OCI-LY7 (cell line): ENCODE data around the gene ANXA4. TPM values are rescaled to one million over a fixed set of nuclear protein-coding genes. Genes with fewer than 3 reads are reported as not detected.

Source experiments
- BruUV-seq: library from RNA; stranded (reverse); fragments of 400-500 nt; replicated peaks from 2 replicates; lab custom pipeline; 2021; lab: Mats Ljungman, UMichigan
- CTCF ChIA-PET: fragments of 300-600 bp; sonication (Branson Sonifier 250); formaldehyde crosslinking; loops from one replicate; lab custom pipeline; 2022; ENCODE audit warnings: antibody characterized with exemption; ENCODE audit not compliant: unreplicated experiment; lab: Charles Lee
- POLR2A ChIA-PET: fragments of 300-600 bp; sonication (Branson Sonifier 250); formaldehyde crosslinking; loops from one replicate; lab custom pipeline; 2022; ENCODE audit warnings: antibody characterized with exemption; lab: Charles Lee
- DNase-seq: peaks from one replicate; pipeline ENCODE4 v3.0.0-alpha.2; 2015; ENCODE audit warnings: low spot score
- H2AFZ ChIP-seq: fragments of 200-600 bp; sonication (generic), shearing (Covaris generic); 2 replicates; pipeline ENCODE4 v1.6.1; 2014; ENCODE audit warnings: mild to moderate bottlenecking, antibody characterized with exemption, low read length, moderate library complexity
- H3K27ac ChIP-seq: fragments of 200-600 bp; sonication (generic); 2 replicates; pipeline ENCODE4 v1.5.1; 2014; ENCODE audit warnings: mixed run types, low read depth, mild to moderate bottlenecking, moderate library complexity, low read length, inconsistent platforms; ENCODE audit not compliant: poor library complexity, severe bottlenecking
- H3K36me3 ChIP-seq: fragments of 200-600 bp; sonication (generic); 2 replicates; pipeline ENCODE4 v1.6.1; 2014; ENCODE audit warnings: mild to moderate bottlenecking, antibody characterized with exemption, low read length, moderate library complexity, mixed read lengths; ENCODE audit not compliant: insufficient read depth
- H3K4me1 ChIP-seq: fragments of 200-600 bp; sonication (generic); 2 replicates; pipeline ENCODE4 v1.5.1; 2014; ENCODE audit warnings: mild to moderate bottlenecking, low read length; ENCODE audit not compliant: insufficient read depth, poor library complexity, severe bottlenecking
- H3K4me2 ChIP-seq: fragments of 200-600 bp; sonication (generic); 2 replicates; pipeline ENCODE4 v1.6.1; 2014; ENCODE audit warnings: mild to moderate bottlenecking, low read length
- H3K4me3 ChIP-seq: fragments of 200-600 bp; sonication (generic); 2 replicates; pipeline ENCODE4 v1.5.1; 2014; ENCODE audit warnings: mild to moderate bottlenecking, low read depth, low read length; ENCODE audit not compliant: poor library complexity, severe bottlenecking
- H3K79me2 ChIP-seq: fragments of 200-600 bp; sonication (generic); 2 replicates; pipeline ENCODE4 v1.6.1; 2016; ENCODE audit warnings: low read depth, mild to moderate bottlenecking, low read length, moderate library complexity, mixed read lengths; ENCODE audit not compliant: insufficient read depth
- H3K9me2 ChIP-seq: fragments of 200-600 bp; sonication (generic); 2 replicates; pipeline ENCODE4 v1.6.1; 2016; ENCODE audit warnings: mild to moderate bottlenecking, low read length, mixed read lengths; ENCODE audit not compliant: insufficient read depth
- H3K9me3 ChIP-seq: fragments of 200-600 bp; sonication (generic); 2 replicates; pipeline ENCODE4 v1.6.1; 2014; ENCODE audit warnings: mild to moderate bottlenecking, mixed run types, low read length, mixed read lengths
- H4K20me1 ChIP-seq: fragments of 200-600 bp; sonication (generic); 2 replicates; pipeline ENCODE4 v1.6.1; 2014; ENCODE audit warnings: mild to moderate bottlenecking, antibody characterized with exemption, low read length, moderate library complexity, mixed read lengths; ENCODE audit not compliant: insufficient read depth
- CTCF ChIP-seq: fragments of 200-600 bp; sonication (generic); conservative IDR thresholded peaks from 2 replicates; pipeline ENCODE4 v1.5.1; 2014; ENCODE audit warnings: mild to moderate bottlenecking, antibody characterized with exemption, low read length, moderate library complexity, mixed read lengths
- EZH2phosphoT487 ChIP-seq: fragments of 200-600 bp; sonication (generic); IDR thresholded peaks from 2 replicates; pipeline ENCODE4 v1.6.1; 2018; ENCODE audit warnings: low read depth, borderline replicate concordance, mild to moderate bottlenecking, mixed run types, antibody characterized with exemption, low read length, moderate library complexity, mixed read lengths
- intact Hi-C: fragments of 100-400 bp; cut with micrococcal nuclease; formaldehyde crosslinking; loops from one replicate; pipeline ENCODE4 v1.10.0; 2022; ENCODE audit not compliant: unreplicated experiment
- total RNA-seq, 2 experiments: library from RNA; depleted of rRNA in 1 of 2; stranded (reverse); fragments of >200 nt in 1 of 2; shearing (Covaris generic) in 1 of 2; gene quantifications; 2 replicates each; pipeline ENCODE4 v1.2.3, GENCODE V29; 2014 to 2022

The ANXA4 gene
- total RNA-seq, 2 experiments from 2014 or later: 0.38 to 3.5 TPM

GRCh38 chr2:69807821-69808540 lies 66.0 kb downstream of the ANXA4 start:
- POLR2A ChIA-PET: interaction anchor here (0.6 kb wide), 1 partner anchor 188 kb away, joined by 4 read pairs; no protein-coding TSS in a partner anchor
- no peak overlapping the region for H3K27ac ChIP-seq
- no peaks in the 10 kb centered on the region for H3K79me2 ChIP-seq
- CTCF ChIA-PET: no interaction called here
- no peak overlapping the region for H3K4me3 ChIP-seq
- no peak overlapping the region for H2AFZ ChIP-seq
- intact Hi-C loops: no loop called here
- no TSS peak for BruUV-seq
- H3K4me1 ChIP-seq: peaks cover 17% of the 10 kb centered on the region
- DNase-seq: no peak
- TF ChIP-seq EZH2phosphoT487 (no peak), CTCF (no peak)
- no peak overlapping the region for H3K4me2 ChIP-seq
- H3K9me3 ChIP-seq: no peaks in the 10 kb centered on the region
- no peaks in the 10 kb centered on the region for H3K36me3 ChIP-seq
- H3K9me2 ChIP-seq: no peaks in the 10 kb centered on the region
- no peaks in the 10 kb centered on the region for H4K20me1 ChIP-seq

GRCh38 chr2:69810550-69810949 lies 68.6 kb downstream of the ANXA4 start:
- H3K36me3 ChIP-seq: no peaks in the 10 kb centered on the region
- ChIA-PET POLR2A (interaction anchor here (1.0 to 1.4 kb wide), 2 partner anchors 14 to 86 kb away, joined by 3 read pairs; no protein-coding TSS in a partner anchor), CTCF (no interaction called here)
- H3K4me3 ChIP-seq: no peak overlapping the region
- no peaks in the 10 kb centered on the region for H3K9me2 ChIP-seq
- TF ChIP-seq EZH2phosphoT487 (no peak), CTCF (no peak)
- DNase-seq: no peak
- no peak overlapping the region for H3K27ac ChIP-seq
- H3K9me3 ChIP-seq: no peaks in the 10 kb centered on the region
- no TSS peak for BruUV-seq
- no peak overlapping the region for H2AFZ ChIP-seq
- H3K4me1 ChIP-seq: no peaks in the 10 kb centered on the region
- no peaks in the 10 kb centered on the region for H4K20me1 ChIP-seq
- H3K4me2 ChIP-seq: no peak overlapping the region
- no peaks in the 10 kb centered on the region for H3K79me2 ChIP-seq
- intact Hi-C loops: no loop called here

- H3K79me2 ChIP-seq: no peaks in the 10 kb centered on the region
- no peak for TF ChIP-seq CTCF
- no peak for TF ChIP-seq EZH2phosphoT487
- no peak overlapping the region for H3K4me2 ChIP-seq
- no peak overlapping the region for H3K27ac ChIP-seq
- ChIA-PET CTCF (interaction anchor here (1.2 kb wide), 1 partner anchor 86 kb away, joined by 6 read pairs; no protein-coding TSS in a partner anchor), POLR2A (interaction anchor here (1.4 kb wide), 1 partner anchor 15 kb away, joined by 3 read pairs; no protein-coding TSS in a partner anchor)
- no peak for DNase-seq
- no peak overlapping the region for H3K4me3 ChIP-seq
- no peaks in the 10 kb centered on the region for H3K36me3 ChIP-seq
- no peaks in the 10 kb centered on the region for H4K20me1 ChIP-seq
- no peak overlapping the region for H2AFZ ChIP-seq
- no TSS peak for BruUV-seq
- H3K4me1 ChIP-seq: no peaks in the 10 kb centered on the region
- no peaks in the 10 kb centered on the region for H3K9me2 ChIP-seq
- no peaks in the 10 kb centered on the region for H3K9me3 ChIP-seq
- intact Hi-C loops: no loop called here
Observed at GRCh38 chr2:69811018-69811417, 69.1 kb downstream of the ANXA4 start.
